ENCODE measurements around the gene CAP1.

The CAP1 gene

DNA sequence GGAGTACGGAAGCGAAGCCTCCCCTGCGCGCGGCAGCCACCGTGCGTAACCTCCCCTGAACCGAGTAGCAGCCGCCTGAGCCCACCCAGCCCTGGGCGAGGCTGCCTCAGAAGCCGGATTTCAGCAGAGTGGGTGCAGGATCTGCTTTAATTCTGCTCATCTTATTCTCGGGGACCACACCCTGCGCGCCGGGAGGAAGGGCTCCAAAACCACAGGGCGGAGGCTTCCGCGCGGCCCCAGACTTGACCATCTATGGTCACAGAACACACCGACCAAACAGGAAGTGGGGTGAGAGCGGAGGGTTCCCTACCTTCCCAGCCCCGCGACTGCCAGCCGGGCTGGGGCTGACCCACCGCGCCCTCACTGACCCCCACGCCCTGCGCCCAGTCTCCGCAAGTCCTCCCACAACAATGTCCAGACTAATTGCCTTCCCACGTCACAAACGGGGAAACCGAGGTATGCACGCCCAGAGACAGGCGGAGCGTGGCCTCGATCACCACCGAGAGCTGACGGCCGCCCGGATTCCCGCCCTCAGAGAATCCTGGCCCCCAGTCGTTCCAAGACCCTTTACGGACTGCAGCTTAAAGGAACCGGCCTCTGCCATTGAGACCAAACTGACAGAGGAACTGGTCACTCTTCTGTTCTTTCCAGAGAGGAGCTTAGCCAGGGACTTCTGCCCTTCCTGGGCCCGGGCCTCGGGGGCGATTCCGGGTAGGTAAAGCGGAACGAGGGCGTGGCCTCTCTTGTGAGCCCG lies 595 bp upstream of the CAP1 start:
- H3K4me3 ChIP-seq (ENCODE audit: low read depth, low read length), result peak overlapping the region; percentile 94
- DNase-seq (ENCODE audit: low read depth, low spot score), result peak; percentile 93
- in situ Hi-C loops (cut with HindIII; ENCODE audit: low sequenced_read_pairs), result no loop called here
- TF ChIP-seq, protein P1, sequence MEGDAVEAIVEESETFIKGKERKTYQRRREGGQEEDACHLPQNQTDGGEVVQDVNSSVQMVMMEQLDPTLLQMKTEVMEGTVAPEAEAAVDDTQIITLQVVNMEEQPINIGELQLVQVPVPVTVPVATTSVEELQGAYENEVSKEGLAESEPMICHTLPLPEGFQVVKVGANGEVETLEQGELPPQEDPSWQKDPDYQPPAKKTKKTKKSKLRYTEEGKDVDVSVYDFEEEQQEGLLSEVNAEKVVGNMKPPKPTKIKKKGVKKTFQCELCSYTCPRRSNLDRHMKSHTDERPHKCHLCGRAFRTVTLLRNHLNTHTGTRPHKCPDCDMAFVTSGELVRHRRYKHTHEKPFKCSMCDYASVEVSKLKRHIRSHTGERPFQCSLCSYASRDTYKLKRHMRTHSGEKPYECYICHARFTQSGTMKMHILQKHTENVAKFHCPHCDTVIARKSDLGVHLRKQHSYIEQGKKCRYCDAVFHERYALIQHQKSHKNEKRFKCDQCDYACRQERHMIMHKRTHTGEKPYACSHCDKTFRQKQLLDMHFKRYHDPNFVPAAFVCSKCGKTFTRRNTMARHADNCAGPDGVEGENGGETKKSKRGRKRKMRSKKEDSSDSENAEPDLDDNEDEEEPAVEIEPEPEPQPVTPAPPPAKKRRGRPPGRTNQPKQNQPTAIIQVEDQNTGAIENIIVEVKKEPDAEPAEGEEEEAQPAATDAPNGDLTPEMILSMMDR (IDR thresholded peaks at IDR 0.05; ENCODE audit: low read depth, low read length), result no peak

DNA sequence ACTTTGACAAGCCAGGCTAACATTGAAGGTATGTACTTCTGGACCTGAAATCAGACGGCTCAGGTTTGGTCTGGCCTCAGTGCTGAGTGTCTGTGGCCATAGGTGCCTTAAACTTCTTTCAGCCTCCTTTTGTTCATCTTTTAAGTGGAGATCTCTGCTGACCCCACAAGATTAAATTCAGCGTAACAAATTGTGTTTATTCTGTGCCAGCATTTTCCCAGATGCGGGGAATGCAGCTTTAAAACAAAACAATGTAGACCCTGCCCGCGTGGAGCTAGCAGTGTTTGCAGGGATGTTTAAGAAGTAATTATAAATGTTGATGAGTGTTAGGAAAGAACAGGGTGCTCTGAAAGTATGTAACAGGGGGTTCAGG lies 923 bp downstream of the CAP1 start:
- DNase-seq (ENCODE audit: low read depth, low spot score), result no peak
- in situ Hi-C loops (cut with HindIII; ENCODE audit: low sequenced_read_pairs), result no loop called here
- H3K4me3 ChIP-seq (ENCODE audit: low read depth, low read length), result peak overlapping the region; percentile 94
- TF ChIP-seq, protein P1 (IDR thresholded peaks at IDR 0.05; ENCODE audit: low read depth, low read length), result no peak

DNA sequence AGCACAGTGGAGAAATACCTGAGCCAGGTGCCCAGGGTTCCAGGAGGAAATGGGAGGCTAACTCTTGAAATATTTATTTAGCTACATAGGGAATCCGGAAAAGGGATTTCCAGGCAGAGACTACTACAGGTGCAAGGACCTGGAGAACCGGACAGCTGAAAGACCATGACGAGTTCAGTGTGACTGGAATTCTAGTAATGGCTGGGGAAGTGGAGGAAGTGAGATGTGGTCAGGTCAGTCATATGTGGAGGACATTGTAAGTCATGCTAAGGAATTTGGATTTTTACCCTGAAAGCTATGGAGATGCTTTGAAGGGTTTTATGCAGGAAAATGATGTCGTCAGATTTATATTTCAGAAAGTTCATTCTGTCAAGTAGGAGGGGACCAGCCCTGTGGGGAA lies 1.8 kb downstream of the CAP1 start:
- TF ChIP-seq, protein P1 (IDR thresholded peaks at IDR 0.05; ENCODE audit: low read depth, low read length), result no peak
- no peak for DNase-seq (ENCODE audit: low read depth, low spot score)
- in situ Hi-C loops (cut with HindIII; ENCODE audit: low sequenced_read_pairs), result no loop called here
- H3K4me3 ChIP-seq (ENCODE audit: low read depth, low read length), result peak overlapping the region; percentile 94

DNA sequence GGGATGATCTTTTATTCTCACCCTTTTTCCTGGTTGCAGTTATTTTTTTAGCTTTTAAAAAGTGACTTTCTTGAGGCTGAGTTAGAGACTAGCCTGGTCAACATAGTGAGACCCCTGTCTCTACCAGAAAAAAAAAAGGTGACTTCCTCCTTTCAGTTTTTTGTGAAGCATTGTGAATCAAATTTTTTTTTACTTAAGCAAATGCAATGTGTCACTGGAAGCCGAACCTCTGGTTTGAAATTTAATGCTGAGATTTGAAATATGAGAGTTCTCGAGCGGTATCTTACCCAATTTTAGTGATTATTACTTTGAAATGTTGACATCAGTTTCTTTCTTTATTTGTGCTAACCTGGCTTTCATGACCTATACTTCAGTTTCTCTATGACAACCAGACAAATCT lies 3.6 kb downstream of the CAP1 start:
- no peak overlapping the region for H3K4me3 ChIP-seq (ENCODE audit: low read depth, low read length)
- in situ Hi-C loops (cut with HindIII; ENCODE audit: low sequenced_read_pairs), result no loop called here
- no peak for DNase-seq (ENCODE audit: low read depth, low spot score)
- TF ChIP-seq, protein P1 (IDR thresholded peaks at IDR 0.05; ENCODE audit: low read depth, low read length), result no peak

- DNase-seq (ENCODE audit: low read depth, low spot score), result no peak
- H3K4me3 ChIP-seq (ENCODE audit: low read depth, low read length), result no peak overlapping the region
- TF ChIP-seq, protein P1 (IDR thresholded peaks at IDR 0.05; ENCODE audit: low read depth, low read length), result no peak
- in situ Hi-C loops (cut with HindIII; ENCODE audit: low sequenced_read_pairs), result no loop called here
Measured at GRCh38 chr1:40045182-40045581, 4.7 kb downstream of the CAP1 start.

DNA sequence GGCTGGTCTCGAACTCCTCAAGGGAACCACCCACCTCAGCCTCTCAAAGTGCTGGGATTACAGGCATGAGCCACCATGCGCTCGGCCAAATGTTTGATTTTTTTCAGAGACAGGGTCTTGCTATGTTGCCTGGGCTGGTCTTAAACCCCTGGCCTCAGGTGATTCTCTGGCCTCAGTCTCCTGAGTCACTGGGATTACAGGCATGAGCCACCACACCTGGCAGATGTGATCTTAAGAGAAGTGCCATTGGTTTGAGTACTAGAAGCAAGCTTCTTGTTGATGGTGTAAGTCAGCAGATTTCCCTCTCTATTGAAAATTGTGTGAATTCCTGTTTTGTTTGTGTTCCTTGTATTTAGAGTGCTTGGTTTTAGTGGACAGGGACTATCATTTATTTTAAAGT lies 5.2 kb downstream of the CAP1 start:
- in situ Hi-C loops (cut with HindIII; ENCODE audit: low sequenced_read_pairs), result no loop called here
- TF ChIP-seq, protein P1 (IDR thresholded peaks at IDR 0.05; ENCODE audit: low read depth, low read length), result no peak
- H3K4me3 ChIP-seq (ENCODE audit: low read depth, low read length), result no peak overlapping the region
- no peak for DNase-seq (ENCODE audit: low read depth, low spot score)
